ENCODE results near the gene YJU2.

DNA sequence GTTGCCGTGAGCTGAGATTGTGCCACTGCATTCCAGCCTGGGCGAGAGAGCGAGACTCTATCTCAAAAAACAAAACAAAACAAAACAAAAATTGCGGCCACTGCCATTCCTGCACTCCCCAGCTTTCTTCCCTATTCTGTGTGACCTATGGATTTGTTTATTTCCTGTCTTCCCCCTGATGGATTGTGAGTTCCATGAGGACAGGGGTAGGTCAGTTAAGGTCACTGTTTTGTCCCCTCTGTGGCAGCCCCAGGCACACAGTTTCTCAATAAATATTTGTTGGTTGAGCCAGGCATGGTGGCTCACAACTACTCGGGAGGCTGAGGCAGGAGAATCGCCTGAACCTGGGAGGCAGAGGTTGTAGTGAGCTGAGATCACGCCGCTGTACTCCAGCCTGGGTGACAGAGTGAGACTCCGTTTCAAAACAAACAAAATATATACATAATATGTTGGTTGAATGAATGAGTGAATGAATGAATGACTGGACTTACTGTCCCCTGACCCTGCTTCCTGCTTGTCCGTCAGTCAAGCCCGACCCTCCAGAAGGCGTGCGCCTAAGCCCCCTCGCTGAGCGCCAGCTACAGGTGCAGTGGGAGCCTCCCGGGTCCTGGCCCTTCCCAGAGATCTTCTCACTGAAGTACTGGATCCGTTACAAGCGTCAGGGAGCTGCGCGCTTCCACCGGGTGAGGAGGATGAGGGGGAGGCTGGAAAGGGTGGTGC is 12.6 kb upstream of the YJU2 start:
- TF ChIP-seq POLR2A (IDR thresholded peaks at IDR 0.05) = no peak
- no peak for TF ChIP-seq CTCF (IDR thresholded peaks at IDR 0.05)

Measured in lower leg skin (tissue), 3 donors.